ENCODE measurements around the gene CPPED1.

DNA sequence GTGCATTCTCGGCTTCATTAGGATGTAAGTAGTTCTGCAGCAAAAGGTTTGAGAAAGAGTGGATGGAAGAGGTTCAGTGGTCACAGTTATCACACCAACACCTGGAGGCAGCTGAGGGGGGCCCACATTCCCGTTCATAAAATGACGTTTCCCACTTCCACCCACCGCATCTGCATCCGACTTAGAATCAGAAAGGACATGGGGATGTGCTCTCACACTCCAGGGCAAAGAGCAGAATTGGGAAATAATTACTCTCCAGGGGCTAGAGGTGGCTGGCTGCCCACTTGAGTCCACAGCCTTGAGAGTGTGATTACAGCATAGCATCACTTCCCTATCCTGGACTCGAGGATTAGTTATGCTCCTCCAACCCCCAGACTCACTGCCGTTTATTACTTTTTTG lies 122.0 kb downstream of the CPPED1 start:
- TF ChIP-seq TARDBP (IDR thresholded peaks at IDR 0.05) (no peak), SP1 (IDR thresholded peaks at IDR 0.05) (no peak), LEF1 (IDR thresholded peaks at IDR 0.05; ENCODE audit: borderline replicate concordance) (no peak), BHLHE40 (IDR thresholded peaks at IDR 0.05; ENCODE audit: borderline replicate concordance) (no peak), FOXA1 (IDR thresholded peaks at IDR 0.05) (no peak), SUZ12 (IDR thresholded peaks at IDR 0.05) (no peak)

All from HEK293T (cell line).